GM19035 (cell line): ENCODE results near the gene MPP3.

Experiments
- ATAC-seq: cut with Tn5 transposase; IDR thresholded peaks from one replicate; pipeline ENCODE4 v1.9.1; 2021; ENCODE audit not compliant: unreplicated experiment

The MPP3 gene

DNA sequence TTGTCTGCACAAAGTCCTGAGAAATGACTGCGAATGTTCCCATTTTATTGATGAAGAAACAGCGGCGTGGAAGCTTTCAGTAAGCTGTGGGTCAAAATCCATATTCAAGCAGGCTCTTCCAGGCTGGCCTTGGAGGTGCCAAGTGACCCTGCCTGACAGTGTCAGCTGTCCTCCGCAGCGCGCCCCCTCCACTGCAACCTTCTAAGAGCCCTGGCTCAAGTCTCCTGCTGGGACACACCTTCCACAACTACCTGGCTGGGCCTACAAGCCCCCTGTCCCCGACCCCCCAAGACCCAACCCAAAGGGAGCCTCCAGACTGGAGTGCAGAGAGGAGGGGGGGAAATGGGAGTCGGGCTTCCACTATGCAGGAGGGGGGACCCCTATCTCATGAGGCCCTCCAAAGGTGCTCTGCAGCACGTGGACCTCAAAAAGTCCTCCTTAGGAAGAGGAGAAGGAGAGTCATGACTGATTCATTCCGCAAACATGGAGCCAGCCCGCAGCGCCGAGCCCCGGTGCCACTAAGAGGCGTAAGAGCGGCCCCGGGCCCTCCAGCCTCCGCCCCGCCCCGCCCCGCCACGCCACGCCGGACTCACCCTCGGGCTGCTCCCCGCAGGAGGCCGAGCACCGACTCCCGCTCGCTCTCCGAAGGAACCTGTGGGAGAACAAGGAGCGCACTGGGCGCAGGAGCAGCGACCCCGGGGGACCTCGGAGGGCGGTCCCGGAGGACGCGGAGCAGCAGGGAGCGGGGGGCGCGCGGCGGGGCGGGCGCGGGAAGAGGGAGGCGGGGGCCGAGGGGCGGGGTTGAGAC lies 574 bp downstream of the MPP3 start:
- no peak for ATAC-seq

DNA sequence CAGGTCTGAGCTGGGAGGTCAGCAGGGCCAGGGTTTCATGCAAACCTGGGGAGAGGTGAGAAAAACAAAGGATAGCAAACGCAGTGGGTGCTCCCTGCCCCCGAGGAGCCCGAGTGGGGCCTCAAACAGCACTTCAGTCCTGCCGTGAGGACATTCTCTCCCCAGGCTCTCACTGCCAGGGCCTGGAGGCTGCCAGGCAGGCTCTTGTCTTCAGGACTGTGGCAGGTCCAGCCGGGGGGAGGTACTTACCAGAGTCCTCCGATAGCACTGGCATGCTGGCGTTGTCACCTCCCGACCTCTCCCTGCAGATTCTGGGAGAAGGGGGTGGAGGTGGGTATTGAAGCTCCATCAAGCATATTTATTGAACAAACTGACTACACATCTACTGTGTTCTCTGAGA lies 1.3 kb downstream of the MPP3 start:
- ATAC-seq, result no peak

DNA sequence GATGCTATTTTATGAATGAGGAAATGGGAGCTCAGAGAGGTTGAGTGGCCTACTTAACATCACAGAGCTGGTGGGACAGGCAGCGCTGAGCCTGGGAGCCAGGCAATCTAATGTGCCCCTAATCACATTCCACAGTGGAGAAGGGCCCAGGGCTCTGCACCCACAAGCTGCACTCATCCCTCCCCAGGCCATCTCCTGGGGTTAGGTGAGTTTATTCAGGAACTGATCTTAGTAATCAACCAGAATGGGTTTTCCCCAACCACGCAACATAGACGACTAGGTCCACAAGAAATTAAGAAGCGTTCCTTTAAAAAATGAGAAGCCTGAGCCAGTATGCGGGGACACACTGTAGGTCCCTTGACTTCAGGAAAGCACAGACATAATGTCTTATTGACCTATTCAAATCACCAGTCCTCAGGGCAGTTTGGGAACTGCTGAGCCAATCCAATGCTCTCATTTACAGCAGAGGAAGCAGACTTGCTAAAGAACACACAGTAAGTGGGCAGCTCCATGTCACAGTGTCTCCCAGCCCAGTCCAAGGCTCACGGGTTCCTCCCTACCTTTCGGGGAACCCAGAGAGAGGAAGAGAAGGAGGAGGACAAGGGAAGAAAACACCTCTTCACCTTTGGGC lies 2.3 kb downstream of the MPP3 start:
- no peak for ATAC-seq

DNA sequence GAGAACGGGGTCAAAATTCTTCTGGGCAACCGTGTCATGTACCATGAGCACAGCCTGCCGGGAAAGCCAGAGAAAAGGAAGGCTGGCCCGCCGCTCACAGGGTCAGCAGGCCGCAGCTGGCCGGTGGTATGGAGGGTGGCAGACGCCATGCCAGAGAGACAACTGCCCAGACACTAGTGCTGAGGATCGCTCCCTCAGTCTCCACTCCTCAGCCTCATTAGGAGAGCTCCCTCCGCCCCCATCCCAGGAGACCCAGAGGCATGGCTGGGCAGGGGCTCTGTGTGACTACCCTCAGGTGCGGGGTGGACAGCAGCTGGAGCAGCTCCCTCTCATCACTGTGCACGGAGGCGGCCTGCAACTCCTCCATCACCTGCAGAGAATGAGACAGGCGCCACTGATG lies 3.2 kb downstream of the MPP3 start:
- no peak for ATAC-seq

DNA sequence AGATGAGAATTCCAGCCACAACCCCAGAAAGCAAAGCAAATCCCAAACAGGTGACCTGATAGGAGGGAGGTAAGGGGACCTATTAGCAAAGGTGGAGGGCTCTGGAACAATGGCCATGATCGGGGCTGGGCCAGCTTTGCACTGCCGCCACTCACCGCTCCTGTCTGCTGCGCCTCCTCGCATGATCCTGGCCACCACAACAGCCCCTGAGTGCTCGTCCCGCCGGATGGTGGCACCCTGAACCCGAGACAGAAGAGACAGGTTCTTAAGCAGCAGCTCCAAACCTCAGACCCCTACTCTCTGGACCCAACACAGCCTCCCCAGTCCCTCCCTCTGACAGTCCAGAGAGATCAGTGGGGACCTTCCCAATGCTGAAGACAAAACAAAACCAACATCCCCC lies 5.3 kb downstream of the MPP3 start:
- no peak for ATAC-seq

DNA sequence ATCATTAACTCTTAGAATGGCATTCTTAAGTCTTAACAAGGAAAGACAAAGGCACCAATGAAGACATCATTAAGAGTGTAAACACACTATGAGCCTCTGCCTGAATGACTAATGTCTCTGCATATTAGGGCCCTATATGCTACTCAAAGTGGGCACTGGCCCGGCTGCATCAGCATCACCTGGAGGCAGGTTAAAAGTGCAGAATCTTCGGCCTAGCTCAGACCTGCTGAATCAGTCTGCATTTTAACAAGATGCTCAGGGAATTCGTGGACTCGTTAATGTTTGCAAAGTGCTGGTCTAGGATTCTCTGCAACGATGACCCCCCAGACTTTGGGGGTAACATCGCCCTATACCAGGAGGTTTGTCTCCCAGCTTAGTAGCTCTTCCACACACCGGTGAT lies 6.7 kb downstream of the MPP3 start:
- ATAC-seq, result no peak

DNA sequence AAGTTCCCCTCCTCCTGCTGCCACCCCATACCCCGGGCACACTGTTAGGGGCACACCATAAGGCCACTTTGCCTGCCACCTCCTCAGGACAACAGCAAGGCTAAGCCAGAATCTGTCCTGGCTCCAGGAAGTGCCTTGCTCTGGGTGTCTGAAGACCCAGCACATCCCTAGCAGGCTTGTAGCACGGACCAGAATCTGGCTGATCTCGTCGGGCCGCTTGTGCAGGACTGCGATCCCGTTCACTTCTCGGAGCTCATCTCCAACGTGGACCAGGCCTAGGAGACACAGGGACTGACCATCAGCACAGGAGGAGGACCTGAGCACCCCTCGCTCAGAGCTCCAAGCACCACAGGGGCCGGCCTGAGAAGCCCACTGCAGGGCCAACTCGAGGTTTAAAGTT lies 7.4 kb downstream of the MPP3 start:
- ATAC-seq, result no peak

DNA sequence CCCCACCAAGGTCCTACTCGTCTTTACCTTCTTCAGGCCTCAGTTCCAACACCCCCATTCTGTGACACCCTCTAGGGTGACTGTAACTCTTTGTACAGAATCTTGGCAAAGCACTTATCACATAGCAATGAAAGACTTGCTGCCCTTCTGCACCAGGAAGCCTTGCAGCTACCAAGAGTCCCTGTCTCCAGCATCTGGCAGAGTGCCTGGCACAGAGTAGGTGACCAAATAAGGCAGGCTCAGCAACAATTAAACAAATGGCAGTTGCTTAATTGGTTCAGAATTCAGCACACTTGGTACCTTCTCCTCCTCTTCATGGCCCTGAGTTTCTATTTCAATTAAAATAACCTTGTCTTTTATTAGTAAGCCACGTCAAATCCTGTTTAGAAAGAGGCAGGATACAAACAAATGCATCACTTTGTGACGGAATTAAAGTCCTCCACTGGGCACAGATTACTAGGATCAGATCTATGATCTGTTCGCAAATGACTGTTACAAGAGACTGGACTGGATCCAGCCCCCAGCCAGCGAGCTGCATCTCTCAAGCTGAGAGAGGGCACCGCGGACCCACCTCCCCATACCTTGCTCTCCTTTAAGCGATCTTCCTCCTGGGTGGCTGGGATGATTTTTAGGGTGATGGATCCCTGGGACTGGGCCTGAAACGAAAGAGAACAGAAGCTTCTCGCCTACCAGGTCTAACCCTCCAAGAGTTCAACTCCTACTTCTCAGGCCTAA lies 9.4 kb downstream of the MPP3 start:
- ATAC-seq, result no peak

DNA sequence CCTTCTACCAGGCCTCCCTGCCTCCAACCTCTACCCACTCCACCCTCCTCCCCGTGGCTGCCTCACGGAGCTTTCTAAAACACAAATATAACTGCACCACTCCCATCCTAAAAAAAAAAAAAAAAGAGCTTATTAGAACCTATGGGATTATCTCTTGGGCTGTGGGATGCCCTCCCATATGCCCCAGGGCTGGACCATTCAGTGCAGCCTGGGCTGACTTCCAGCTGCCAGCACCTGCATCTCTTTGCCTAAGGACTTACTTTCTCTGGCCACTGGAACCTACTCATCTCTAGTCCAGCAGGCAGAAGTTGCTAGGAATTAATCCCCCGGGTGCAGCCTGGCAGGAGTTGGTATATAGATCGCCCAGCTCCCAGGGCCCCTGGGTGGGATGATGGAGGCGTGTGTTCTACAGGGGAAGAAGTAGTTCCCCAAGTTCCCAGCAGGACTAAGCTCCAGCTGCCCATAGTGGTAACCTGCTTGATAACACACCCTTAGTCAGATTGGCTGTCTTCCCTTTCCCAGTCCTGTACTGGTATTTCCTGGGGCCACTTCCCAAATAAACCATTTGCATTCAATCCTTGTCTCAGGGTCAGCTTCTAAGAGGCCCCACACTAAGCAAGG lies 10.3 kb downstream of the MPP3 start:
- ATAC-seq, result no peak

DNA sequence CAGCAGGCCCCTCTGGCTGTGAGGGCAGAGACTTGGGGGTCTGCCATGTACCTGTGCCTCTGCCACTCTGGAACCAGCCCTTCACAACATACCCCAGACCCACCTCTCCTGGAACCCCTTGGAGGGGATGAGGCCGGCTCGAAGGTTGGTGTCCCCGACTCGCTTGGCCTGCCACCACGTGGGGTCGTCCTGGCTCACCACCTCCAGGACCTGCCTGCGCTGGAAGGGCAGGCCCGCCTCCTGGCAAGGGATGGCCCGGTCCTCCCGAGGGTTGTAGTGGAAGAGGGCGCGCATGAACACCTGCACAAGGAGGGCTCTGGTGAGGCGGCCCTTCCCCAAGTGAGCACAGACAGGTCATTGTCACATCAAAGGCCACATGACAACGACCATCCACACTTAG lies 12.2 kb downstream of the MPP3 start:
- no peak for ATAC-seq

DNA sequence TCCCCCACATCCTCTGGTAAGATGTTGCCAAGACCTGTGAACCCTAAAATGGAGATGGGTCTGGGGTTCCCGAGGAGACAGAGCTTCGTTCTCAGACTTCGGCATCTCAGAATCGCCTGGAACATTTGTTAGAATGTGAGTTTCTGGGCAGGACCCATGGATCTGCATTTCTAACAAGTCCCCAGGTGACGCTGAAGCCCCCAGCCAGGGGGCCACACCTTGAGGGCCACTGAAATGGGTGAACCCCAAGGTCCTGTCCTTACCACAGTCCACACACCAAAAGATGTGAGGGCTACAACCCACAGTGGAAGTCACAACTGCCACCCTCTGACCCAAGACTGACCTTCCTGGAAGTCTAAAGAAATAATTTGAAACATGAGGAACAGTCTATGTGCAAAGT lies 14.0 kb downstream of the MPP3 start:
- ATAC-seq, result no peak

DNA sequence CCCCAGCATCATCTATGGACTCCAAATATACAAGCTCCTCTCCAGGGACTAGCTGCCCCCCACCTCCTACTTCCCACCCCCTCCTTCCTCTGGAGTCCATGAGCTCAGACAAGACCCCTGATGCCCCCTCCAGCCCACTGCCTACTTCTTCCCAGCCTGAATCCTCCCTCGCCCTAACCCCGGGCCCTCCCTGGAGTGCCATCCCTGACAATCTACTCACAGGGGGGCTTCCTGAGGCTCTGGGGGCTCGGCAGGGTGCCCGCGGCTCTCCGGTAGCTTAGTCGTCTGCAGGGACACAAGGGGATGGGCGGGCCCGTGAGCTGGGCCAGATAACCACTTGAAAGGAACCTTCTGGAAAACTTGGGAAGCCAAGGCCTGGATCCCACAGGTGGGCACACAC lies 15.1 kb downstream of the MPP3 start:
- ATAC-seq, result no peak

DNA sequence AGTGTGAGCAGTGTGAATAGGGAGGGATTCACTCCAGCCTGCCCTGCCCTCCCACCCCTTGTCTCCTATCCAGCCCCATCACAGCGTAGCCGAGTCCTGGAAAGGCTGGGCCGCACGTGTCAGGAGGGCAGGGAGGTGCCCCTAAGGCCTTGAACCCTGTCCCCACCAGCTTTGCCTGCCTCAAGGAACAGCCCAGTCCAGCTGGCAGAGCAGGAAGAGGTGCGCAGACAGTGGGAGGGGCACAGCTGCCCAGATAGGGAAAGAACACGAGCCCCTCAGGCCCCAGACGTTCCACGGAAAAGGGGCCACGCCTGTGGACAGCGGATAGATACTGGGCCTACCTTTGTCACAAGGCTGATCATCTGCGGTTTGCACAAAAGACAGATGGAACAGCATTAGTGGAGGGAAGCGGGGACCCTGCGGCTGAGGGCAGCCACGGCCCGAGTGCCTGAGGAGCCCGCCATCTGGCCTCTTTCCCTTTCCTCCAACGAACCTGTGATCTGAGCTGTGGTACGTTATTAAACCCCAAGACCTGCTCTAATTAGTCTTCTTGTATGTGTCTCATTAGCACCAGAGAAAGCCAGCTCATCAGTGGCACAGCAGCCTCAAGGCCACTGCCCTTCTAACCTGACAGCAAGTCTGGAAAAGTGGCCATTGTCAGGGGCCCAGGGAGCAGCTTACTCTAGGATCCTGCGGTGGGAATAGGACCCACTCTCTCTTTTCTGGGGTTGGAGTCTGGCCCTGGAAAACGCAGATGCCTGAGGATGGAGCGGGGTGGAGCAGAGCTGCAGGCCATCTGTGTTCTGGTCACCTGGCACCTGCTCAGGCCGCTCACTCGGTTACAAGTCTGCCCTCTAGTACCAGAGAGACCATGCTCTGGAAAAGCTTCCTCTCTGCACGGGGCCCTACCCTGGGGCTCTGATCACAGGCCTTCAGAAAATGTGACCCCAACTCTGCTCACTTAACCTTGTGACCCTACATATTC lies 16.3 kb downstream of the MPP3 start:
- ATAC-seq, result no peak

DNA sequence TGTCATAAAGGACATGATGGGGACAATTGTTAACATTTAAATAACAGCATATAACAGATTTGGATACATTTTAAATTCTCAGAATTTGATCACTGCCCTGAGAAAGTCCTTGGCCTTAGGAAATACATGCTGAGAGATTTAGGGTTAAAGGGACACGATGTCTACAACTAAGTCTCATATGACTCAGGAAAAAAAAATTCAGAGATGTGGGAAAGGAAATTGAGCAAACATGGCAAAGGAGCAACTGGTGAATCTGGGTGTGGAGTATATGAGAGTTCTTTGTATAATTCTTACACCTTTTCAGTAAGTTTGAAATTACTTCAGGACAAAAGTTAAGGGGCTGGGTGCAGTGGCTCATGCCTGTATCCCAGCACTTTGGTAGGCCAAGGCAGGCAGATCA lies 18.2 kb downstream of the MPP3 start:
- ATAC-seq, result no peak

DNA sequence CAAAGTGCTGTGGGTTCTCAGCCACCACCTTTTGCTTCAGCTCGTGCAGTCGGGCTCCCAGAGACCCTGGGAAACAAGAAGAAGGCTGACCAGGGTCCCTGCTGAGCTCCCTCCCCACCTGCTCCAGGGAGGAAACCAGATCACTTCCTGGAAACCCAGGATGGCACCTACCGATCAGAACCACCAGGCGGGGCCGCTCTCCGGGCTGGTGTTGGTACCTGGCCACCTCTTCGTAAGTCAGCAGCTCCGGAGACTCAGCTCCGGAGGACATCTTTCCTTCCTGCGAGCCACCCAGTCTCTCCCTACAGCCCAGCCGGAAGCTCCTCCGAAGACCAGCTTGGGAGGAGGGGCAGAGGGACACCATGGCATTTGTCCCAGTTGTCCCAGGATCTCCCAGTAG lies 18.9 kb downstream of the MPP3 start:
- ATAC-seq, result no peak

DNA sequence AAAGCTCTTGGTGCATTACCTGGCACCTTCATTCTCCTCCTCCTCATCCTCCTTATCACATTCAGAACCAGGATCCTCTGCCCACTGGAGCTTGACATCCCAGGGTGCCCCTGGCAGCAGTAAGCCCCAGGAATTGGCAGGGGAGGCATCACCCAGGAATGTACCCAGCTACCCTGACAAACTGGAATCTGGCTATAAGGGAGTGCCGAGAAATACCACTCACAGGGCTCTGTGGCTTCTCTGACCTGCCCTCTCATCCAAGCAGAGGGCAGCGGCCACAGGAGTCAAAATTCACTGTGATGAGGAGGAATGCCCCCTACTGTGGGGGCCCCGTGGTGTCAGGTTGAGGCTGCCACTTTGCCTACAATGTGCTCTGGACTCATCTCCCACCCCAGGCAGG lies 19.6 kb downstream of the MPP3 start:
- no peak for ATAC-seq

DNA sequence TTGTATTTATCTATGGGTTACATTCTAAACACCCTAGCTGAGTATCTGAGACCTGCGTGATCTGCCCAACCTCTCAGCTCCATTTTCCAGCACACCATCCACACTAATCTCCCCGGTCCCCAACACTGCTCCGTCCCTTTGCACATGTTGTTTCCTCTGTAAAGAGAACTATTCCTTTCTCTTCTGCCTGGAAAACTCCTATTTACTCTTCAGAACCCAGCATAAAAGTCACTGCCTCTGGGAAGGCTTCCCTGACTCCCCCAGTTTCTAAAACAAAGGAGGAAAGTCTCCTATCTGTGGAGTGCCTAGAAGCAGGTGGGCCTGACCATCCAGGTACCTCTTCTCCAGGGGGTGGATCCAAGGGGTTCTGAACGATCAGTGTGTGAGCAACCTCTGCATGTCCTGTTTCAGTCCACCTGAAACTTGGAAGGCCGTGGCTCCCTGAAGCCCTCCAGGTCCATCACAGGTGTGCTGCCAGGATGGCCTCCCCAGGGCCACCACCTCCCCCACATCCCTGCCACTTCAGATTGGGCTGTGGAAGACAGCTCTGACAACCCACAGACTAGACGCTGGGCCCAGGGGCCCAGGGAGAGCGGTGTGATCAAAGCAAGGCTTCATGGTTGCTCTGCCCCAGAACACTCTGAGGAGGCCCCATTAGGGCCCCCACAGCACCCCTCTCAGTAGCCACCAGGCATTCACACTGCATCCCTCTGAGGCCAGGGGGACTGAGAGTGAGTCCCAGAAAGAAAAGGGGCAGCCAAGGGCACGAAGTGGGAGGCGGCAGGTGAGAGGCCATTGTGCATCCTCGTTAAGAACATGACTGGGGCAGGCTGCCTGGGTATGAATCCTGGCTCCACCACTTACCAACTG lies 20.3 kb downstream of the MPP3 start:
- ATAC-seq, result no peak

DNA sequence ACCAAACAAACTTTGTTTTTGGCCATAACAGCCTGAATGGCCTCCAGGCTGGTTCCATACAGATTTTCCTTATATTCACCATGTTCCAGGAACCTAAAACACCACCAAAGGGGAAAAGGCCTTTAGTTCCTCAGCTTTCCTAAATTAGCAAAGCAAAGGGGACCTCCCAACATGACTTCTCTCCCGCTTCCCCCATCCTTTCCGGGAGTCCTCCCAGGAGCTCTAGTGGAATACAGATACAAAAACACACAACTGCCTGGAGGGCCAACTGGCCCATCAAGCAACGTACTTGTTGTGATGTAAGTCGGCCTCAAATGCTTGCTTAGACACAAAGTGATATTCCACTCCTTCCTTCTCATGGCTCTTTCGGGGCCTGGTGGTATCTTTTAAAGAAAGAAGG lies 22.1 kb downstream of the MPP3 start:
- no peak for ATAC-seq

DNA sequence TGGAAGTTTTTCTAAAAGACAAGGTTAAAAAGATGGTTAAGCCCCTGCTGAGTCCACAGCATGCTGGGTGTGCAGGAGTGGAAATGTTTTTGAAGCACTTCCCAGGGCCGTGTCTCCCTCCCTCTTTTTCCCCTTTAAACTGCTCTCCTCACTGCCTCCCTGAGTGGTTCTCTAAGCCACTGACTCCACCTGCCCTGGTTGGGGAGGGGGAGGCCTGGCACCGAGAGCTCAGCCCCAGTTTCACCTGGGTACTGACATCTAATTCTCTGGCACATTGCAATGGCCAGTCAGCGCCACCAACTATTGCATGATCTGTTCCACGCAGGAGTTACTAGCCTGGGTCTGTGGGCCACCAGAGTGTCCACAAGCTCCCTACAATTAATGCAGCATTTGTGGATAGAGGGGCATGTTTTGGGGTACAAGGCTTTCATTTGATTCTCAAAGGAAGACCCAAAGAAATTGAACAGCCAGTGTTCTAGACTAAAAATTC lies 22.7 kb downstream of the MPP3 start:
- no peak for ATAC-seq
